Anterior cingulate cortex (tissue), 58 donors: ENCODE results near the gene PARD3B.

Experiments used
- DNase-seq, 58 donors: peaks; one replicate each; lab custom pipeline; 2025; lab: John Stamatoyannopoulos, UW

The PARD3B gene

DNA sequence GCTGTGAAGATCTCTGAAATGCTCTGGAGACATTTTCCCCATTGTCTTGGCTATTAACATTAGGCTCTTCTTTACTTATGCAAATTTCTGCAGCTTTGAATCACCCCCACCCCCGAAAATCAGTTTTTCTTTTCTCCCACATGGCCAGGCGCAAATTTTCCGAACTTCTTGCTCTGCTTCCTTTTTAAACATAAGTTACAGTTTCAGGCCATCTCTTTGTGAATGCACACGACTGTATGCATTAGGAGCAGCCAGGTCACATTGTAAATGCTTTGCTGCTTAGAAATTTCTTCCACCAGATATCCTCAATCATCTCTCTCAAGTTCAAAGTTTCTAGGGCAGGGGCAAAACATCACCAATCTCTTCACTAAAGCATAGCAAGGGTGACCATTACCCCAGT, 106.8 kb downstream of the PARD3B start:
- no peak for DNase-seq

DNA sequence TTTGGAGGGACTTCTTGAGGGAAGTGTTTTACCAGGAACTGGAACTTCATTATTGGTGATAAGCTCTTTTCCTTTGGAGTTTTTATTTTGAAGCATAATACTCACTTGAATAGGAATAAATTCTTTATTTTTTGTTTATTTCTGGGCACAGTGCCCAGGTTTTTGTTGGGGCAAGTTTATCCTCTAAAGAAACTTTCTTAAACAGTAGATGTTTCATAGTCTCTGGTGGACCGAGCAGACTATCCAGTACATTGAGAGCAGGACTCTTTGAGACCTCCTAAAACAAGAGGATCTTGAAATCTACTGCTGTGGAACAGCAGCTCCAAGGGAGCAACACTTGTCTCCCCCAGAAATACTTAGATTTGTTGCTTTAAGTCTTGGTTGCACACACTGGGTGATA, 109.4 kb downstream of the PARD3B start:
- no peak for DNase-seq

DNA sequence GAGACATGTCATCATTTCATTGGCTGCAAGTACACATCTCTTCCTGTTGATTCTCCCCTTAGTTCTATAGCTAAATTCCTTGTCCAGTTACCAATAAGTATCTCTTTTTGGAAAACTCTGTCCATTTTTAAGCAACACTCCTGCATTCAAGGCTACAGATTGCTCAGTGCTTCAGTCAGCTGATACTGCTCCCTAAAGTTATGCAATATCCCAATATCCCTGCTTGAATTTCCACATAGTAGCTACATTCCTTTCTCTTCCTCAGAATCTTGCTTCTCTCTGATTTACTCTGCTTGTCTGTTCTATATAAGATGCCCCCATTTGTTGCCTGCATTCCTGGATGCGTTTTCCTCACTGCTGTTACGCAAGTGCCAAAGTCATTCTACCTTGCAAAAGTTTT, 109.8 kb downstream of the PARD3B start:
- DNase-seq, result no peak

DNA sequence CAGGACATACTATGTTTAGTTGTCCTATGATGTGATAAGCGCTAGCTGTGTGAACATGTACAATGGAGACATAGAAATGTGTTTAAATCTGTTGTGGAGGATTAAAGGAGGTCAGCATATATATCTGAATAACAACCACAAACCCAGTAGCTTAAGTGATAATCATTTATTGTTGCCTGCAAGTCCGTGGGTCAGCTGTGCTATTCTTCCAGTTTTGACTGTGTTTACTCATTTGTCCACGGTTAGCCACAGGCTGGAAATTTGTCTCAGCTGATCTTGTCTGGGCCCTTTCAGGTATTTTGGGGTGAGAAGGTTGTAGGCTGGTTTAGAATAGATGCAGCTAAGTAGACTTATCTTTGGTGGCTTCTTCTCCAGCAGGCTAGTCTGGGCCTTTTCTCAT, 110.4 kb downstream of the PARD3B start:
- DNase-seq, result no peak

DNA sequence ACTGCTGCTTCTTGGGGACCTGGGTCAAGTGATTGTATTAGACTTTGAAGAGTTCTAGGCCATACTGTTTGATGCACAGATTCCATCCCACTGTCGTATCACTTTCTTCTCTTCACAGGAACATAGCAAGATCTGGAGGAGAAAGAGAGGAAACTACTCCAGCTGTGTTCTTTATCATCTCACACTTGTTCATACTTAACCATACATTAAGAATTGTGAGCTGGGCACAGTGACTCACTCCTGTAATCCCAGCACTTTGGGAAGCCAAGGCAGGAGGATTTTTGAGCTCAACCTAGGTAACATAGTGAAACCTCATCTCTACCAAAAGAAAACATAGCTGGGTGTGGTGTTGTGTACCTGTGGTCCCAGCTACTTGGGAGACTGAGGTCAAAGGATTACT, 111.7 kb downstream of the PARD3B start:
- DNase-seq, result no peak

DNA sequence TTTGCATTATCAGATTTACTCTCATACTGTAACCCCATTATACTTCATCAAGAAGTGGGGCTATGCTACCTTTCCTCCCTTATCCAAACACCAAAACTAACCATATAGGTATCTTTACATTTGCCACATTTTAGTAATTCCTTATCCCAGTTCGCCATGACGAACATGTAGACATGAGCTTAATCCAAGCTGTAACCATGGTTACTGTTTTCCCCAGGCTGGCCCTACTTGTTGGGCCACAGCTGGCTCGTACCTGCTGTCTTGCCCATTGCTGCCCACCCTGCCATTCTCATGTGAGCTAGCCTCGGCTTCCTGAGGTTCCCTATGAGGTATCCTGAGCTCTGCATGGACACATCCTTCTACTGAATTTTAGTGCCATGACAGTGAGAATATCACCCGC, 117.7 kb downstream of the PARD3B start:
- no peak for DNase-seq

DNA sequence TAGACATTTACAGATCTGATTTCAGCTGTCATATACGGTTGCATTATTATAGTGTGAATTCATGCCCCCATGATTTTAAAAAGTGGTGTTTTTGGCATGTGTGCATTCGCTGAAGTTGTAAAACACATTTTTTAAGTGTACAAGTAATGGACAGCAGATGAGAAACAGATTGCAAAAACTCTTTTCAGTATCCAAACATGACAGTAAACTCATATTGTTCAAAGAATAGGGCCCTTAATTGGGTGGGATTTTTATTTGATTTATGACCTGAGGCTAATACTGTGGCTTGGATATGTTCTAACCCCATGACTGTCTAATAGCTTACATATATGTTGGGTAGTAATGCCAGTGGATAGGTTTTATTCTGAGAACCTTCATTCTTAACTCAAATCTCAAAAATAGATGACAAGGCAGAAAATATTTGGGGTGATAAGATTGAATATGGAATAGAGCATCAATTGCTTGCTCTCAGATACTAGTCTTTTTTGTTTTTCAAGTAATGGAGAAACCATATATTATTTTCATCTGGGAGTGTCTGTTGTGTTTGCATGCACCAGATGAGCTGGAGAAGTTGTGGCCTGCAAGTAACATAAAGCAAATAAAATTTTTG, 118.6 kb downstream of the PARD3B start:
- no peak for DNase-seq

DNA sequence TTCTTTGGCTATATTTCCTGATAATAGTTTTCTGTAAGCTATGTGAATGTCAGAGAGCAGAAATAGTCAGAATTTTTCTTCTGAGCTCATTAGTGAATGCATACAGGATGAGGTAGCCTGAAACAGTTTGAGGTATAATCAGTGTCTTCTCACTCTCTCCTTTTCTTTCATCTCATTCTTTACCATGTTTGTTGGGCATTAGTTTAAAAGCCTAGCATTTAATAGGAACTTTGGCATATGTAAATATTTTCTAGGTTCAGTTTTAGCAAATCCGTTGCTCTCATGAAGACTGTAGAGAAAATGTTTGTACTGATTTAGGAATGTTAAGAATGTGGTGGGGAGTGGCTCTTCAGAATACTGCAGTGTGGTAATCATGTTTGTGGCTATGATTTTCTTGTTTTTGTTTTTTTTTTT, 119.4 kb downstream of the PARD3B start:
- DNase-seq, result no peak

DNA sequence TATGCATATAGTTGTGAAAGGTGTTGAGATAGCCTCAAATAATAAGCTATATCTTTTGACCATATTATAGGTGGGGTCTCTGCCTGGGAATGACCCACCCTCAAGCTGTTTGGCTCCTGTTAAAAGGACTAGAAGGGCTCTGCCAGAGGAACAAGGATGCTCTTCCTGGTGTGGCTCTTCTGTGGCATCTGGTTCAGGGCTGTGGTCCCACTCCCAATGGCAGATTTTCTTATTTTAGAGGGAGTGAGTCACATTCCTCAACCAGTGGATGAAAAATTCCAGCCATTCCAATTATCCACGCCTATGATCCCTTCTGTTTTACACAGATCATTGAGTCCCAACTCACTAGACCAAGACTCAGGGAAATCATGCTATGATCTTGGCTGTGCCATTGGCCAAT, 119.9 kb downstream of the PARD3B start:
- no peak for DNase-seq

DNA sequence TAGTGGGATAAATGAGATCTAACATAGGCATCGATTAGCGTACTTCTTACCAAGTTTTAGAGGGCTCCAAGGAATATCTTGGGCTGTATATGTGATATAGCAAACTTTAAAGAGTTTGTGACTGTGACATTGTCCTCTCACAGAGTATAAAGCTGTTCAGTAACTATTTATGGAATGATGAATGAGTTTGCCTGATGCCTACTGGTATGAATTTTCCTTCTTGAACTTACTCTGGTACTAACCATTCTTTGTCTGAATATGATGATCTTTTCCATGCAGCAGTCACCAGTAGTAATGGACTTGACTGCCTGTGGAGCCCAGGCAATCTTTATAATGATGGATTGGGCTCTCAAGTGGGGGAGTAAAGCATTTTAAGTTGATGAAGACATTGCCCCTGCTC, 120.5 kb downstream of the PARD3B start:
- no peak for DNase-seq

DNA sequence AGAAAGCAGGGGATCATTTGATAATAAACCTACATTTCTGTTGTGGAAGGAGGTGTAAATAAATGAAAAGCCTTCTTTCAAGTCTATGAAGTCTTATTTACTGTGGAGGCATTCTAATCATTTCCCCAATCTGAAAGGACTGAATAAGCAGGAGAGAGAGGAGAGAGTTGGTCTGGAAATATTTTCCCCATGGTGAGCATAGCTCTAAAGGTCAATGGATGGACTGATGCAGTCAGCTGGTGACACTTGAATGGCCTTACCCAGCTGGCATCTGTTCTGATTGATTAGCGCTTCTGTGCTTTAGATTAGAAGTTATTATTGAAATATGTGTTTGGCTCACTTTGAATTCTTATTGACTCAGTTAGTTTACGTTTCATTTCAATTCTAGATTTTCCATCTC, 122.7 kb downstream of the PARD3B start:
- DNase-seq, result no peak

DNA sequence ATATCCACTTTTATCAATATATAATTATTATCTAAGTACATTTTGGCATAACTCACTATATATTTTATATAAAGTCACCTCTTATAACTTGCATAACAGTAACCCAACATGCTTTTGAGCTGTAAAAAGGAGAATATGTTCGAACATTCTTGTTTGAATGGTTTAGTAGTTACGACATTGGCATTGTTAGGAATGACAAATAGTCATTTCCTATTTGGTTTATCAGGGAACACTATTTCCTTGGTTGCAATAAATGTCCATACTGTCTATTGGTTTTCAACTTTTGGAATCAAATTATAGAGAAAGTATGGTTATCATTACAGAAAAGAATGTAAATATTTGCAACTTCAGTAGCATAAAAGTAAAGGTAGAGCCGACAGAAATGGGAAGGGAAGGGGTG, 124.1 kb downstream of the PARD3B start:
- no peak for DNase-seq

DNA sequence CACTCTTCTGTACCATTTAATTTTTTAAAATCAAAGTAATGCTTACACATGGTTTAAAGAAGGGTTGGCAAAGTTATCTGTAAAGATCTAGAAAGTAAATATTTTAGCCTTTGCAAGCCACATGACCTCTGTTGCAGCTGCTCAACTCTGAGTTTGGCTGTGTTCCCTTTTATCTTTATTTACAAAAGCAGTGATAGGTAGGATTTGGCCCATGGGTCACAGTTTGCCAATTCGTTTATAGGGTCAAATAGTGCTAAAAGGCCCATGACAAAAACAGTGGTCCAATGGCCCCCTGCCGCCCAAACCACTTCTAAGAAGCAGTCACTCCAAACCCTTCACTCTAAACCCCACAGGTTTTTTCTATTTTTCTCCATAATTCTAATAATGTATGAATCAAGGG, 124.8 kb downstream of the PARD3B start:
- DNase-seq, result no peak

DNA sequence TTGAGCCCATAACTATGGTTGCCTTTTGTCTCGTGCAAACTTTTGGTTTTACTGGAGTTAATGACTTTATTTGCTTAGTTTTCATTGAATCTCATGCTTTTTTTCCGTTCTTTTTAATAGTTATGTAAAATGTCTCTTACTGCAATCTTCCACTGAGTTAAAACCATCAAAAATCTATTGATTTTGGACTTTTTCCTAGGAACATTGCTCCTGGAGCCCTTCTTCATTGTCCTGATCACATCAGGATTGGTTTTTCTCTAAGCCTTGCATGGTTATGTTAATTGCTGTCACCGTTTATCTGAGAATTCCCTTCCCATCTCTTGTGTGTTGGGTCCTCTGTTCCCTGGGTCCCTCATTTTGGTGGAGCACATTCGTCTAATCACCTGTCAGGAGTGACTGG, 125.5 kb downstream of the PARD3B start:
- no peak for DNase-seq

DNA sequence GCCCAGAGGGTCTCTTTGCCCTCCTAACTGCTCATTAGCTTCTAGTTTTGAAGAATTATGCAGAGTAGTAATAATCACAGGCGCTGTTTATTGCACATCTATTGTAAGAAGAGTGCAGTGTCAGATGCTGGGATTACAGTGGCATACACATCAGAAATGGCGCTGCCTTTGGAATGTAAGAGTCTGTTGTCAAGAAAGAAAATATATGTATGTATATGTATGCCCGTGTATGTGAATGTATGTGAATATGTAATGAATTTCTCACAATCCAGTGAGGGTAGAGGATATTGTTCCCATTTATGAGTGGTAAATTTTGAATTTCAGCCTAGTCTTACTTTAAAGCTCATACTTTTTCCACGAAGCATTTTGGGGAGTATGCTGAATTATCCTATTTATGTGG, 127.5 kb downstream of the PARD3B start:
- DNase-seq, result no peak

DNA sequence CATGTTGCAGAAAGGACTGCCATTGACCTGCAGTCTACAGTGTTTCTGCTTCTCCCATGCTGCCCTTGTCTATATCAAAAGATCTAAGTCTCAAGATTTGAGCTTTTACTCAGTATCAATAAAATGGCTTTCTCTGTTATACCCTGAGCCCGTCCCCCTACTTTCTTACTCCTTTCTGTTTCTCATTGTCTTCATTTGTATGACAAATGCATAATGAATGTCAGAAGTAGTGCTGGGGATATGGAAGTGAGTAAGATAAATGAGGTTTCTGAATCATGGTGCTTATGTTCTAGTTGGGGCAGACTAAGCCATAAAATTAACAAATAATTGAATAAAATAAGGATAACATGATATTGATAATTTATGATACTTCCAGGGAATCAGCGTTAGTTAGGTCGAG, 128.6 kb downstream of the PARD3B start:
- DNase-seq, result no peak

DNA sequence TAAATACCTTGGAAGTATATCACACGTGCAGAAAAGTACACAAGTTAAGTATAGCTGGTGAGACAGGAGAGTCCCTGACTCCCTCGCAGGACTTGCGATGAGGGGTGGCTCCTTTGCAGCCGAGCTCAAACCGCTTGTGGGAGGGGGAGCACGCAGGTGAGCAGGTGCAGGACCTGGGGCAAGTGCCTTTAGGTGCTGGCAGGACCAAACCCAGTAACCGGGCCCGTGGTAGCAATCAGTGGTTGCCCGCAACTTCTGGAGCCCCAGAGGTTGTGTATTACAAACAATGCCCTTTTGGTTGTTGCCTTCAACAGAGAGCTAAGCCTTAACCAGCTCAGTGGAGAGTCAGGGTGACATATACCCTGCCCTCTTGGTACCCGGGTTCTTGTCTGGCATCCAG, 132.8 kb downstream of the PARD3B start:
- DNase-seq, result peak in 1 of 58 donors; percentile 1

DNA sequence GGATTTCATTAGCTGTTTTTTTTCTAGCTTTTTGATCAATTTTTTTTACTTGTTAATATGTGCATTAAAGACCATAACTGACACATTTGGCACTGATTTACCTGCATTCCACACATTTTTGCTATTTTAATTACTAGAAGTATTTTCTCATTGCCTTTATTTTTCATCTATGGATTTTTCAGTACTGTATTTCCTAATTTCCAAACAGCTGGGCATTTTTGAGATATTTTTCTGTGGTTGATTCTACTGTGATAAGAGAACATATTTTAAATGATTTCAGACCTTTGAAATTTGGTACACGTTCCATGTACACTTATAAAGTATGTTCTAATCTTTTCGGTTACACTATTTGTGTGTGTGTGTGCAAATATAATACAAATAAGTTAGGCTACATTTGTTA, 135.3 kb downstream of the PARD3B start:
- no peak for DNase-seq

DNA sequence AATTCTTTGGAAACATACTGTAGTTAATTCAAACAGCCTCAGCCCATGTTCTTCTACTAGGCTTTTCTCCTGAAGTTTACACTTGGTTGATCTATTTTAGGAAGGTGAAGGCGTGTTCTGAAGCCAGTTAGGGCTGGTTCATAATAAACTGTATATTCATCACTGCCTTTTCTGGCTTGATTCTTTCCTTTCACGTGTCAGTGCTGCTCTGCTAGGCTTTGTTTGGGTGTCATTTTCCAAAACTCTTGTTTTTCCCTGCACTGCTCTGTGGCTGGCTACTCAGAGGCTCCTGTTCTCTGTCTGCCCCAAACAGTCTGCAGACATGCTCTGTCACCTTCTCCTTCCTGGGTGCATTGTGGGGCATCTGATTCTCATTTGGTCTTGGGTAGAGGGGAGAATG, 136.1 kb downstream of the PARD3B start:
- no peak for DNase-seq

DNA sequence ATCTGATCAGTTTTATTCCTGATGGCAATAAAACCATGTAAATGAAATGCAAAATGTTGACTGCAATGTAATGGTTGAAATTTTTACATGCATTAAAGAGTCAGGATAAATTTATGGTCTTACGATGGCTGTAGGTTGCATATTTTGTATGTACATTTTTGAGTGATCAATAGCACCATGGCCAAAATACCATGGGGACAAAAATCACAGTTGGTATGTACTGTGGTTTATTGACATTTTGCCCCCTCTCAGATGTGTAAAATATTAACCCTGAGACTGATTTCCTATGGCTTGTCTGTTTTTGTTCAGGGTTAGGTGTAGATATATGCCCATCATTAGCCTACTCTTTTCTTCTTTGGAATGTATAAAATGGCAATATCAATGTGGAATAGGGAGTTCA, 138.1 kb downstream of the PARD3B start:
- DNase-seq, result no peak

DNA sequence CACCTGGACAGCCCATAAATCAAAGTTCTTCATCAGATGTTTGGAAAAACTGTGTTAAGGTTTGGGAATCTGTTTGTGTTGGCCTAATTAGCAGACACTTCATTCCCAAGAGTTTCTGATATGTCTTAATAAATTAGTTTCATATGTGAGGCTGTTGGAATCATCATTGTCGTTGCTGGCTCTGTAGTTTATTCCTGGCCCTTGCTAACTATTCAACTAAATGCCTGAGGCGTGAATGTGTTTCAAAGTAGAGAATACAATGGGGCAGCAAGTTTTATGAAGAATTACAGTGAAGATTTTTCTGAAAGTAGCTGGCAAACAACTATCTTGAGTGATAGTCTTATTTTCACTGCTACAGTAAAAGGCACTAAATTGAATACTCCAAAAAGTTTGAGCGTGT, 141.1 kb downstream of the PARD3B start:
- DNase-seq, result no peak

DNA sequence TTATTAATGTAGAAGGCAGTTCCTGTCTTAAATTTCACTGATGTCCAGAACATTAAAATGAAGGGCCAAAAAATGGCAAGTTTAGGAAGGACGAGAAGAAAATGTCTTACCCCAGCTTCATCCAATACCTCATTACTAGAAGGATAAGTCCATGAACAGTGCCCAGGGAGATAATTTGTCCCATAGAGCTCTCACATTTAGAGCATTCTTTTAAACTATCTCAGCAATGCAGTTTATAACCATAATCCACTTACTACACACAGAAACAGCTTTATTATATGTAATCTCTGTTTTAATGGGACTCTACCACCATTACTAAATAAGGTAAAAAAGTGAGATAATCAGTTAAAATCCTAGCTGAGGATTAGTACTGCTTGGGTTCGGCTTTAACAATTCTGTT, 142.5 kb downstream of the PARD3B start:
- DNase-seq, result no peak

DNA sequence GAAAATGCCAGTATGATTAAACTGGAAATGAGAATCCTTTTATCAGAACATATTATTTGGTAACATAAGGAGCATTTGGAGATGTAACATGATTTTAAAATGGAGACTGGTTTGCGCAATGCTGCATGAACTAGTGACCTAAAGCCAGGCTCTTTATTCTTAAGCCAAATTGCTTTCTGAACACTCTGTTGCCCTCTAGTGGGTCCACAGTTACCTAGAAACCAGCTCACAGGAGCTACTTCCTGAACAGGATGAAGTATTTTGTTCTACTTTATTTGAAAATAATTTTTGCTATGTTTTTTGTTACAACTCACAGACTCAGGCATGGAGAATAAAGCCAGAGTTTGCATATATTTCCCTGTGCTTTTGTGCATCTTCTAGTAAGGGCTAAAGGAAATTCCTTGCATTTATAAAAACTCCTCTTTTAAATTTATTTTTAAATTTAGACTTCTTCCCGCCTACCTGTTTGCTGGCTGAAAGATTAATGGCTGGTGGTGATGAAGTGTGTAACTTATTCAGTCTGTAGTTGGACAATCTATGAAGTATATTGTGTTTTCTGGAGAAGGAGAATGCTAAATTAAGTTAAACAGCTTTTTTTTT, 146.7 kb downstream of the PARD3B start:
- peak in 10 of 58 donors; percentile 1 to 48 (median 11) for DNase-seq
